ENCODE data around the gene MET. TPM values are rescaled to one million over a fixed set of nuclear protein-coding genes. Genes with fewer than 3 reads are reported as not detected.

Gene MET
- total RNA-seq, 3 donors from 2014 or later: 15.6 to 35.1 (median 31.0) TPM

- H3K36me3 ChIP-seq (ENCODE audit: low read depth): no peaks in the 10 kb centered on the region
- H3K4me1 ChIP-seq (ENCODE audit: low read depth): peaks cover 30% of the 10 kb centered on the region
- DNase-seq: no peak
- no peak overlapping the region for H3K4me3 ChIP-seq
- no peaks in the 10 kb centered on the region for H3K9me3 ChIP-seq
- no peak for TF ChIP-seq CTCF (IDR thresholded peaks at IDR 0.05)
- intact Hi-C loops (cut with DNase I, micrococcal nuclease): no loop called here
- ATAC-seq: no peak
Observed at GRCh38 chr7:116780521-116780920, 108.5 kb downstream of the MET start.

- Histone ChIP-seq H3K9me3 (no peaks in the 10 kb centered on the region), H3K4me3 (no peak overlapping the region), H3K36me3 (ENCODE audit: low read depth) (no peaks in the 10 kb centered on the region), H3K4me1 (ENCODE audit: low read depth) (peaks cover 30% of the 10 kb centered on the region)
- no peak for TF ChIP-seq CTCF (IDR thresholded peaks at IDR 0.05)
- intact Hi-C loops (cut with DNase I, micrococcal nuclease): no loop called here
- ATAC-seq (peak; percentile 70), DNase-seq (peak in 2 of 3 donors; percentile 42 to 75)
Observed at GRCh38 chr7:116780966-116781365, 109.0 kb downstream of the MET start.

GRCh38 chr7:116781584-116781983 lies 109.6 kb downstream of the MET start:
- Histone ChIP-seq H3K36me3 (ENCODE audit: low read depth) (no peaks in the 10 kb centered on the region), H3K4me1 (ENCODE audit: low read depth) (peaks cover 30% of the 10 kb centered on the region), H3K4me3 (no peak overlapping the region), H3K9me3 (no peaks in the 10 kb centered on the region)
- intact Hi-C loops (cut with DNase I, micrococcal nuclease): no loop called here
- TF ChIP-seq CTCF (IDR thresholded peaks at IDR 0.05): no peak
- DNase-seq: no peak
- no peak for ATAC-seq

- H3K4me1 ChIP-seq (ENCODE audit: low read depth): peaks cover 30% of the 10 kb centered on the region
- H3K4me3 ChIP-seq: no peak overlapping the region
- ATAC-seq (no peak), DNase-seq (no peak)
- H3K9me3 ChIP-seq: no peaks in the 10 kb centered on the region
- intact Hi-C loops (cut with DNase I, micrococcal nuclease): no loop called here
- TF ChIP-seq CTCF (IDR thresholded peaks at IDR 0.05): no peak
- H3K36me3 ChIP-seq (ENCODE audit: low read depth): no peaks in the 10 kb centered on the region
Observed at GRCh38 chr7:116782177-116782711, 110.2 kb downstream of the MET start.

GRCh38 chr7:116783666-116784318 lies 111.8 kb downstream of the MET start:
- Histone ChIP-seq H3K36me3 (ENCODE audit: low read depth) (no peaks in the 10 kb centered on the region), H3K4me3 (no peak overlapping the region), H3K9me3 (no peaks in the 10 kb centered on the region), H3K4me1 (ENCODE audit: low read depth) (peaks cover 25% of the 10 kb centered on the region)
- ATAC-seq: peak; percentile 77
- TF ChIP-seq CTCF (IDR thresholded peaks at IDR 0.05): no peak
- intact Hi-C loops (cut with DNase I, micrococcal nuclease): no loop called here
- DNase-seq: peak in 2 of 3 donors; percentile 35 to 46

Measured in mucosa of descending colon (tissue), 3 donors.